Panc1 (cell line): ENCODE data around the gene HLA-F. TPM values are rescaled to one million over a fixed set of nuclear protein-coding genes. Genes with fewer than 3 reads are reported as not detected.

ENCODE experiments used
- ATAC-seq: fragments of 200-7000 bp; cut with Tn5 transposase; 2 replicates; pipeline ENCODE4 v1.9.1; 2020; ENCODE audit warnings: mild to moderate bottlenecking, moderate library complexity
- BruUV-seq: library from RNA; stranded (reverse); fragments of 400-500 nt; replicated peaks from 2 replicates; lab custom pipeline; 2021; lab: Mats Ljungman, UMichigan
- CTCF ChIA-PET: fragments of 300-600 bp; sonication (Branson Sonifier 250); formaldehyde crosslinking; loops from one replicate; lab custom pipeline; 2022; ENCODE audit warnings: antibody characterized with exemption; lab: Charles Lee
- POLR2A ChIA-PET: fragments of 300-600 bp; sonication (Branson Sonifier 250); formaldehyde crosslinking; loops from one replicate; lab custom pipeline; 2022; ENCODE audit warnings: antibody characterized with exemption; lab: Charles Lee
- DNase-seq: peaks from one replicate; pipeline ENCODE4 v3.0.0-alpha.2; 2010; ENCODE audit warnings: low read depth, low spot score
- H3K27ac ChIP-seq: 2 replicates; pipeline ENCODE4 v1.5.1; 2011; ENCODE audit warnings: mild to moderate bottlenecking, low read length, inconsistent platforms
- H3K27me3 ChIP-seq: fragments of 200-500 bp; sonication (Bioruptor generic); 2 replicates; pipeline ENCODE4 v1.6.0; 2014; ENCODE audit warnings: low read length, inconsistent platforms; ENCODE audit not compliant: control insufficient read depth, insufficient read depth
- H3K36me3 ChIP-seq: fragments of 200-500 bp; sonication (Bioruptor generic); 2 replicates; pipeline ENCODE4 v1.5.1; 2014; ENCODE audit warnings: inconsistent platforms, mild to moderate bottlenecking, low read length, moderate library complexity; ENCODE audit not compliant: control insufficient read depth, insufficient read depth
- H3K4me1 ChIP-seq: 2 replicates; pipeline ENCODE4 v1.5.1; 2011; ENCODE audit warnings: inconsistent platforms, mild to moderate bottlenecking, low read length, moderate library complexity; ENCODE audit not compliant: control insufficient read depth, insufficient read depth
- H3K4me3 ChIP-seq, 2 experiments: 2 replicates each; pipeline ENCODE4 v1.5.1; 2011 to 2012; ENCODE audit warnings: low read depth in 2 of 2, low read length in 2 of 2, mild to moderate bottlenecking in 2 of 2, inconsistent platforms in 1 of 2, moderate library complexity in 1 of 2
- H3K9me3 ChIP-seq: fragments of 200-500 bp; sonication (Bioruptor generic); 2 replicates; pipeline ENCODE4 v1.5.1; 2014; ENCODE audit warnings: low read depth, mild to moderate bottlenecking, inconsistent platforms, low read length, moderate library complexity; ENCODE audit not compliant: control insufficient read depth, insufficient read depth
- CTCF ChIP-seq: fragments of 450-650 bp; IDR thresholded peaks from 2 replicates; pipeline ENCODE4 v1.5.1; 2017; ENCODE audit warnings: mild to moderate bottlenecking
- POLR2AphosphoS5 ChIP-seq: IDR thresholded peaks from 2 replicates; pipeline ENCODE4 v1.6.1; 2012; ENCODE audit warnings: mild to moderate bottlenecking, low read depth, low read length, moderate library complexity
- SIN3A ChIP-seq: IDR thresholded peaks from 2 replicates; pipeline ENCODE4 v1.6.1; 2012; ENCODE audit warnings: low read depth, mild to moderate bottlenecking, low read length, moderate library complexity, borderline replicate concordance; ENCODE audit not compliant: insufficient read depth
- TCF7L2 ChIP-seq: IDR thresholded peaks from 2 replicates; pipeline ENCODE4 v1.6.1; 2011; ENCODE audit warnings: mild to moderate bottlenecking, low read depth, low read length, inconsistent platforms
- in situ Hi-C: cut with HindIII; loops from 2 replicates; pipeline ENCODE4 v1.10.0; 2016; ENCODE audit warnings: low sequenced_read_pairs, low pct_unique_long_range_greater_than_20kb
- intact Hi-C: fragments of 100-400 bp; cut with micrococcal nuclease; formaldehyde crosslinking; loops from one replicate; pipeline ENCODE4 v1.10.0; 2022; ENCODE audit not compliant: unreplicated experiment
- total RNA-seq: library from RNA; stranded (reverse); gene quantifications from one replicate; pipeline ENCODE4 v1.2.1, GENCODE V29; 2021; ENCODE audit not compliant: unreplicated experiment
- TF ChIP-seq, protein P1 (sequence below), 2 experiments: IDR thresholded peaks; 2 replicates each; pipeline ENCODE4 v1.6.1; 2011 to 2012; ENCODE audit warnings: low read depth in 2 of 2, control low read depth in 1 of 2, low read length in 1 of 2, mild to moderate bottlenecking in 1 of 2, moderate library complexity in 1 of 2; ENCODE audit not compliant: insufficient read depth in 1 of 2

Gene HLA-F
- total RNA-seq, 1 experiment from 2014 or later: 7.5 TPM

DNA sequence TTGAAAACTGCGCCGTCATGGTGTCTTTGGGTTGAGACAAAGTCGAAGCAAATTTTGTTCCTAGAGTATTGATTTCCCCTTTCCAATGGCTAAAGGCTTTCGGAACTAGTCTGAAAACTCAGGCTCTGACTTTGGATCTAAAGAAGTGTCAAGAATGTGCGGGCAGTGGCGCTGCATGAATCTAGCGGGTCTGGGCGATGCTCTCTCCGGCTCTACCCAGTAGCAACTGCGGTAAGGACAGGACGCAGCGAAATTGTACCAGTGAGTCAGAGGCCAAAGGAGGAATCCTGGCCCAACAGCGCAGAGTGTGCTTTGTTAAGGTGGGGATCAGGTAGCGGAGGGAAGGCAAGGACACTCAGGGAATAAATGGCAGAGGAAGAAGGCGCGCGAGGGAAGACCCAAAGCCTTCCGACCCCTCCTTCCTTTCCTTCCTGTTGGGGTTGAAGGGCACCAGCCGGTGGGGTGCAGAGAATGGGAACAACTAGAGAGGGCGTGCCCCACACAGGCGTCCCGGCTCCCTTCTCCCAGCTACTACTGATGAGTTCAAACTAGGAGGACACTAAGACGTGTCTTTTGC, 32.1 kb downstream of the HLA-F start:
- intact Hi-C loops (no loop called here), in situ Hi-C loops (no loop called here)
- TF ChIP-seq TCF7L2: no peak
- no peak for TF ChIP-seq SIN3A
- TF ChIP-seq, protein P1, sequence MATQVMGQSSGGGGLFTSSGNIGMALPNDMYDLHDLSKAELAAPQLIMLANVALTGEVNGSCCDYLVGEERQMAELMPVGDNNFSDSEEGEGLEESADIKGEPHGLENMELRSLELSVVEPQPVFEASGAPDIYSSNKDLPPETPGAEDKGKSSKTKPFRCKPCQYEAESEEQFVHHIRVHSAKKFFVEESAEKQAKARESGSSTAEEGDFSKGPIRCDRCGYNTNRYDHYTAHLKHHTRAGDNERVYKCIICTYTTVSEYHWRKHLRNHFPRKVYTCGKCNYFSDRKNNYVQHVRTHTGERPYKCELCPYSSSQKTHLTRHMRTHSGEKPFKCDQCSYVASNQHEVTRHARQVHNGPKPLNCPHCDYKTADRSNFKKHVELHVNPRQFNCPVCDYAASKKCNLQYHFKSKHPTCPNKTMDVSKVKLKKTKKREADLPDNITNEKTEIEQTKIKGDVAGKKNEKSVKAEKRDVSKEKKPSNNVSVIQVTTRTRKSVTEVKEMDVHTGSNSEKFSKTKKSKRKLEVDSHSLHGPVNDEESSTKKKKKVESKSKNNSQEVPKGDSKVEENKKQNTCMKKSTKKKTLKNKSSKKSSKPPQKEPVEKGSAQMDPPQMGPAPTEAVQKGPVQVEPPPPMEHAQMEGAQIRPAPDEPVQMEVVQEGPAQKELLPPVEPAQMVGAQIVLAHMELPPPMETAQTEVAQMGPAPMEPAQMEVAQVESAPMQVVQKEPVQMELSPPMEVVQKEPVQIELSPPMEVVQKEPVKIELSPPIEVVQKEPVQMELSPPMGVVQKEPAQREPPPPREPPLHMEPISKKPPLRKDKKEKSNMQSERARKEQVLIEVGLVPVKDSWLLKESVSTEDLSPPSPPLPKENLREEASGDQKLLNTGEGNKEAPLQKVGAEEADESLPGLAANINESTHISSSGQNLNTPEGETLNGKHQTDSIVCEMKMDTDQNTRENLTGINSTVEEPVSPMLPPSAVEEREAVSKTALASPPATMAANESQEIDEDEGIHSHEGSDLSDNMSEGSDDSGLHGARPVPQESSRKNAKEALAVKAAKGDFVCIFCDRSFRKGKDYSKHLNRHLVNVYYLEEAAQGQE (IDR thresholded peaks at IDR 0.05; ENCODE audit: insufficient read depth in 1 of 2, low read depth in 2 of 2, low read length in 1 of 2): no peak
- TF ChIP-seq CTCF: no peak
- TF ChIP-seq POLR2AphosphoS5: no peak
- H3K27me3 ChIP-seq: no peaks in the 10 kb centered on the region; the same call in 1 of the 2 replicates
- no TSS peak for BruUV-seq
- ChIA-PET CTCF (no interaction called here), POLR2A (no interaction called here)
- no peak overlapping the region for H3K4me3 ChIP-seq
- H3K4me1 ChIP-seq: peaks cover 4% of the 10 kb centered on the region; the same call in 1 of the 2 replicates
- H3K9me3 ChIP-seq: no peaks in the 10 kb centered on the region
- H3K36me3 ChIP-seq: no peaks in the 10 kb centered on the region
- DNase-seq: no peak
- H3K27ac ChIP-seq: no peak overlapping the region
- ATAC-seq: no peak

DNA sequence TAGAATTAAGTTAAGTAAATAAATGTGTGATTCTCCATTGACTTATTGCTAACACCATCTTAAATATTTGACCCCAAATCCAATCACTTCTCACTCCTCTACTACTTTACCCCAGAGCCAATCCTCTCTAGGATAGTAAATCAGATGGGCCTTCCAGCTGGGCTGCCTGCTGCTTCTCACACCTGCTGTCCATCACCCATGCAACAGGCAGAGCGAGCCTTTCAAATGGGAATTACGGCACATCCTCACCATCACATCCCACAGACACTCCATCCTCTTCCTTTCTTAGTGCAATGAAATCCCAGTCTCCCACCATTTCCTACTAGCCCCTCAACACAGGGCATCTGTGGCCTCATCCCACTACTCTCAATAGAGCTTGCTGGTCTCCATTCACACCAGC, 34.0 kb downstream of the HLA-F start:
- ATAC-seq (no peak), DNase-seq (no peak)
- BruUV-seq: no TSS peak
- no peaks in the 10 kb centered on the region for H3K36me3 ChIP-seq
- no peaks in the 10 kb centered on the region; the same call in 1 of the 2 replicates for H3K27me3 ChIP-seq
- peaks cover 4% of the 10 kb centered on the region; the same call in 1 of the 2 replicates for H3K4me1 ChIP-seq
- intact Hi-C loops (no loop called here), in situ Hi-C loops (no loop called here)
- H3K27ac ChIP-seq: no peak overlapping the region
- H3K9me3 ChIP-seq: no peaks in the 10 kb centered on the region
- no peak for TF ChIP-seq SIN3A
- no peak for TF ChIP-seq TCF7L2
- TF ChIP-seq CTCF: no peak
- TF ChIP-seq, protein P1 (IDR thresholded peaks at IDR 0.05; ENCODE audit: insufficient read depth in 1 of 2, low read depth in 2 of 2, low read length in 1 of 2): no peak
- TF ChIP-seq POLR2AphosphoS5: no peak
- ChIA-PET POLR2A (no interaction called here), CTCF (no interaction called here)
- no peak overlapping the region for H3K4me3 ChIP-seq
